Measurements from ENCODE around the gene ATP4A. TPM values are rescaled to one million over a fixed set of nuclear protein-coding genes. Genes with fewer than 3 reads are reported as not detected.

ATP4A gene
- total and polyA plus RNA-seq, 2 donors (not counting 1 experiment from before 2014, with no cell fraction given): not detected

DNA sequence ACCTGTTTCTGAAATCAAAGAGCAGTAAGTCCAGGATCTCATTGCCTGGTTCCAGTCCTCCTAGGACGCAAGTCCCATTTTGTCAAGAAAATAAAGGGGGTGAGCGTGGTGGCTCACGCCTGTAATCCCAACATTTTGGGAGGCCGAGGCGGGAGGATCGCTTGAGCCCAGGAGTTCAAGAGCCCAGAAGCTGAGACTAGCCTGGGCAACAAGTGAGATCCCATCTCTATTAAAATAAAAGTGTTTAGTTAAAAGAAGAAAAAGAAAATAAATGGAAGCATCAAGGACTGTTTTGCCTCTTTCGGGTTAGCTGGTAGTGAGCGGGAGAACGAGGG is 48.7 kb upstream of the ATP4A start:
- peaks cover 38 to 53% of the 10 kb centered on the region in 2 donors for H3K4me1 ChIP-seq (ENCODE audit: control insufficient read depth in 2 of 2, insufficient read depth in 2 of 2, low read length in 2 of 2)
- peak overlapping the region; percentile 92 for H3K4me3 Mint-ChIP-seq

DNA sequence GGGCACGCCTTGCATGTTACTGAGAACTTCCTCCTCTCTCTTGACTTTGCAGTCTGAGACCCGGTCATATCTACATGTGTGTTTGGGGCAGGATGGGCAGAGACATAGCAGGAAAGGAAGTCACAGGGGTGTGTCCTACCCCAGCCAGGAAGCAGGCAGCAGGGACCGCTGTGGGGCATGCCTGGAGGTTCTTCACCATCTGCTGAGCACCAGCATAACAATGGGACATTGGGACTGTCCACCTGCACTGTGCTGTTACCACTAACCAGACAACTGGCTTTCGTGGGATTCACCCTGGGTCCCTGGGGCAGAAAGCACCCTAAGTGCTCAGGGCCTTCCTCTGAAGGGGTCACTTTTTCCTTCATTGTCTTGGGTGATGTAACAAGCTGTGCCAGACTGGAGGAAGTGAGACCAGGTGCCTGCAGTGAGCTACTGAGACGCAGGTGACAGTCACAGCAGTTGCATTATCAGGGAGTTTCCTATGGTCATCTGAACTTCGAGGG is 46.4 kb upstream of the ATP4A start:
- ChIA-PET POLR2A (interaction anchor here (0.8 to 1.2 kb wide), 2 partner anchors 20 to 136 kb away, joined by 4 to 5 read pairs; partner anchors contain the start of genes PSENEN and U2AF1L4), CTCF (interaction anchor here (0.6 to 2.6 kb wide), 3 partner anchors 60 to 290 kb away, joined by 3 to 9 read pairs (median 5); no protein-coding TSS in a partner anchor)
- intact Hi-C loops (cut with micrococcal nuclease): no loop called here
- Histone ChIP-seq H3K4me3 (ENCODE audit: control extremely low read depth in 1 of 5, extremely low read depth in 1 of 5, insufficient read depth in 1 of 5, low read depth in 2 of 5, low read length in 4 of 5) (peak overlapping the region in 3 of 5 experiments; percentile 14 to 21 (median 15)), H4K20me1 (ENCODE audit: control insufficient read depth, insufficient read depth, low read length, poor library complexity, severe bottlenecking) (no peaks in the 10 kb centered on the region), H2AFZ (ENCODE audit: insufficient read depth, low read depth, low read length, poor library complexity, severe bottlenecking) (peak overlapping the region; percentile 64), H3K36me3 (replicated peaks in 1 of 2; ENCODE audit: control extremely low read depth in 1 of 2, control insufficient read depth in 1 of 2, extremely low read depth in 1 of 2, insufficient read depth in 2 of 2, low read length in 1 of 2) (peaks cover 0 to 2% of the 10 kb centered on the region in 2 experiments), H3K9ac (ENCODE audit: low read length) (peak overlapping the region; percentile 12), H3K4me1 (ENCODE audit: control insufficient read depth in 2 of 2, insufficient read depth in 2 of 2, low read length in 2 of 2) (peaks cover 38 to 53% of the 10 kb centered on the region in 2 donors), H3K9me3 (ENCODE audit: control extremely low read depth in 1 of 3, control insufficient read depth in 2 of 3, insufficient read depth in 1 of 3, low read length in 2 of 3) (peaks cover 0 to 13% (median 8%) of the 10 kb centered on the region in 3 donors), H3K27me3 (replicated peaks in 1 of 4; ENCODE audit: control extremely low read depth in 1 of 4, control insufficient read depth in 3 of 4, insufficient read depth in 4 of 4, low read length in 3 of 4) (no peaks in the 10 kb centered on the region), H3K4me2 (replicated peaks; ENCODE audit: low read depth, low read length, poor library complexity, severe bottlenecking) (peak overlapping the region; percentile 66), H3K27ac (ENCODE audit: low read length in 2 of 2) (peak overlapping the region; percentile 99), H3K79me2 (ENCODE audit: control insufficient read depth, insufficient read depth, low read length) (peaks cover 11% of the 10 kb centered on the region)
- H3K9me3 Mint-ChIP-seq (ENCODE audit: insufficient read depth): no peaks in the 10 kb centered on the region
- WGBS (ENCODE audit: insufficient coverage): 19% methylated on average over 5 of the region's 6 CpGs
- H3K27me3 Mint-ChIP-seq: no peaks in the 10 kb centered on the region
- H3K27ac Mint-ChIP-seq: peak overlapping the region; percentile 97
- DNase-seq (peak; percentile 89), ATAC-seq (ENCODE audit: low read depth) (peak; percentile 51)
- peaks cover 44% of the 10 kb centered on the region for H3K4me1 Mint-ChIP-seq
- TF ChIP-seq, protein P1, sequence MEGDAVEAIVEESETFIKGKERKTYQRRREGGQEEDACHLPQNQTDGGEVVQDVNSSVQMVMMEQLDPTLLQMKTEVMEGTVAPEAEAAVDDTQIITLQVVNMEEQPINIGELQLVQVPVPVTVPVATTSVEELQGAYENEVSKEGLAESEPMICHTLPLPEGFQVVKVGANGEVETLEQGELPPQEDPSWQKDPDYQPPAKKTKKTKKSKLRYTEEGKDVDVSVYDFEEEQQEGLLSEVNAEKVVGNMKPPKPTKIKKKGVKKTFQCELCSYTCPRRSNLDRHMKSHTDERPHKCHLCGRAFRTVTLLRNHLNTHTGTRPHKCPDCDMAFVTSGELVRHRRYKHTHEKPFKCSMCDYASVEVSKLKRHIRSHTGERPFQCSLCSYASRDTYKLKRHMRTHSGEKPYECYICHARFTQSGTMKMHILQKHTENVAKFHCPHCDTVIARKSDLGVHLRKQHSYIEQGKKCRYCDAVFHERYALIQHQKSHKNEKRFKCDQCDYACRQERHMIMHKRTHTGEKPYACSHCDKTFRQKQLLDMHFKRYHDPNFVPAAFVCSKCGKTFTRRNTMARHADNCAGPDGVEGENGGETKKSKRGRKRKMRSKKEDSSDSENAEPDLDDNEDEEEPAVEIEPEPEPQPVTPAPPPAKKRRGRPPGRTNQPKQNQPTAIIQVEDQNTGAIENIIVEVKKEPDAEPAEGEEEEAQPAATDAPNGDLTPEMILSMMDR (IDR thresholded peaks at IDR 0.05): no peak
- TF ChIP-seq EZH2 (IDR thresholded peaks at IDR 0.05; ENCODE audit: borderline replicate concordance, insufficient read depth, low read depth, low read length, poor library complexity, severe bottlenecking): no peak
- H3K4me3 Mint-ChIP-seq: peak overlapping the region; percentile 60

More for the DNA sequence above, 48.7 kb upstream of the ATP4A start:
- no peaks in the 10 kb centered on the region for H3K27me3 ChIP-seq (replicated peaks in 1 of 4; ENCODE audit: control extremely low read depth in 1 of 4, control insufficient read depth in 3 of 4, insufficient read depth in 4 of 4, low read length in 3 of 4)
- TF ChIP-seq, protein P1 (IDR thresholded peaks at IDR 0.05): no peak
- TF ChIP-seq EZH2 (IDR thresholded peaks at IDR 0.05; ENCODE audit: borderline replicate concordance, insufficient read depth, low read depth, low read length, poor library complexity, severe bottlenecking): no peak
- intact Hi-C loops (cut with micrococcal nuclease): loop anchor here (1.0 kb wide), 7 partner anchors 16 to 442 kb away; partner anchors contain the start of genes COX6B1, THAP8, TMEM147 and WDR62
- H3K9ac ChIP-seq (ENCODE audit: low read length): peak overlapping the region; percentile 83
- DNase-seq (no peak), ATAC-seq (ENCODE audit: low read depth) (no peak)
- no peaks in the 10 kb centered on the region for H3K9me3 Mint-ChIP-seq (ENCODE audit: insufficient read depth)
- peak overlapping the region; percentile 98 for H3K27ac Mint-ChIP-seq
- H3K4me1 Mint-ChIP-seq: peaks cover 44% of the 10 kb centered on the region
- peaks cover 11% of the 10 kb centered on the region for H3K79me2 ChIP-seq (ENCODE audit: control insufficient read depth, insufficient read depth, low read length)
- peak overlapping the region in 4 of 5 experiments; percentile 62 to 87 (median 79) for H3K4me3 ChIP-seq (ENCODE audit: control extremely low read depth in 1 of 5, extremely low read depth in 1 of 5, insufficient read depth in 1 of 5, low read depth in 2 of 5, low read length in 4 of 5)
- POLR2A ChIA-PET: interaction anchor here (1.3 kb wide), 2 partner anchors 32 to 36 kb away, joined by 3 to 5 read pairs; partner anchors contain the start of gene COX6B1
- H4K20me1 ChIP-seq (ENCODE audit: control insufficient read depth, insufficient read depth, low read length, poor library complexity, severe bottlenecking): no peaks in the 10 kb centered on the region
- H3K27me3 Mint-ChIP-seq: no peaks in the 10 kb centered on the region
- no peak overlapping the region for H2AFZ ChIP-seq (ENCODE audit: insufficient read depth, low read depth, low read length, poor library complexity, severe bottlenecking)
- CTCF ChIA-PET: interaction anchor here (1.0 kb wide), 1 partner anchor 28 kb away, joined by 3 read pairs; no protein-coding TSS in a partner anchor
- H3K4me2 ChIP-seq (replicated peaks; ENCODE audit: low read depth, low read length, poor library complexity, severe bottlenecking): peak overlapping the region; percentile 93
- H3K36me3 ChIP-seq (replicated peaks in 1 of 2; ENCODE audit: control extremely low read depth in 1 of 2, control insufficient read depth in 1 of 2, extremely low read depth in 1 of 2, insufficient read depth in 2 of 2, low read length in 1 of 2): peaks cover 0 to 13% of the 10 kb centered on the region in 2 experiments
- WGBS (ENCODE audit: insufficient coverage): 0% methylated on average over 3 of the region's 9 CpGs
- peak overlapping the region; percentile 76 to 77 for H3K27ac ChIP-seq (ENCODE audit: low read length in 2 of 2)
- peaks cover 0 to 13% (median 8%) of the 10 kb centered on the region in 3 donors for H3K9me3 ChIP-seq (ENCODE audit: control extremely low read depth in 1 of 3, control insufficient read depth in 2 of 3, insufficient read depth in 1 of 3, low read length in 2 of 3)

Data from B cell (primary cell).